ENCODE data around the gene DOCK9. TPM values are rescaled to one million over a fixed set of nuclear protein-coding genes. Genes with fewer than 3 reads are reported as not detected.

The DOCK9 gene
- polyA plus RNA-seq, 1 donor (not counting 4 experiments of a cell fraction or from before 2014, with no cell fraction given), result 110 TPM

GRCh38 chr13:99013951-99014350 lies 36.1 kb upstream of the DOCK9 start:
- H3K27me3 ChIP-seq (ENCODE audit: control insufficient read depth, extremely low read depth, insufficient read depth, low read length), result no peaks in the 10 kb centered on the region
- DNase-seq (ENCODE audit: low read depth, low spot score), result no peak
- H3K9me1 ChIP-seq (ENCODE audit: control insufficient read depth, extremely low read depth, insufficient read depth, low read length), result no peaks in the 10 kb centered on the region
- no peaks in the 10 kb centered on the region for H3K36me3 ChIP-seq (ENCODE audit: control insufficient read depth in 2 of 2, extremely low read depth in 1 of 2, insufficient read depth in 2 of 2, low read length in 2 of 2)
- H2AFZ ChIP-seq (ENCODE audit: control insufficient read depth, low read length), result no peak overlapping the region
- peak; percentile 83 for FAIRE-seq
- H3K79me2 ChIP-seq (ENCODE audit: control insufficient read depth, insufficient read depth, low read length), result peaks cover 37% of the 10 kb centered on the region
- dilution Hi-C loops (cut with MboI; ENCODE audit: extremely low pct_ligation_motif_present, low sequenced_read_pairs), result no loop called here
- no peak overlapping the region for H3K27ac ChIP-seq (ENCODE audit: control insufficient read depth, insufficient read depth, low read length)
- H3K9me3 ChIP-seq (ENCODE audit: control insufficient read depth, low read depth, low read length), result no peaks in the 10 kb centered on the region
- no peak overlapping the region for H3K4me3 ChIP-seq (ENCODE audit: control insufficient read depth in 2 of 3, extremely low read depth in 1 of 3, insufficient read depth in 2 of 3, low read depth in 1 of 3, low read length in 3 of 3)
- TF ChIP-seq CTCF (optimal IDR thresholded peaks at IDR 0.05 in 1 of 3, IDR thresholded peaks at IDR 0.05 in 1 of 3, conservative IDR thresholded peaks at IDR 0.05 in 1 of 3; ENCODE audit: extremely low read depth in 1 of 3, insufficient read depth in 2 of 3, low read length in 3 of 3), result no peak
- TF ChIP-seq EZH2 (IDR thresholded peaks at IDR 0.05; ENCODE audit: low read length), result no peak
- no peaks in the 10 kb centered on the region for H4K20me1 ChIP-seq (ENCODE audit: control insufficient read depth, extremely low read depth, insufficient read depth, low read length)
- peak overlapping the region; percentile 25 for H3K4me2 ChIP-seq (ENCODE audit: control insufficient read depth, extremely low read depth, insufficient read depth, low read depth, low read length)
- peaks cover 50% of the 10 kb centered on the region for H3K4me1 ChIP-seq (ENCODE audit: control insufficient read depth, extremely low read depth, insufficient read depth, low read length)
- no peak overlapping the region for H3K9ac ChIP-seq (ENCODE audit: control insufficient read depth, extremely low read depth, insufficient read depth, low read length)

- FAIRE-seq (peak; percentile 76), DNase-seq (ENCODE audit: low read depth, low spot score) (no peak)
- no peak overlapping the region for H3K27ac ChIP-seq (ENCODE audit: control insufficient read depth, insufficient read depth, low read length)
- no peak overlapping the region for H3K4me2 ChIP-seq (ENCODE audit: control insufficient read depth, extremely low read depth, insufficient read depth, low read depth, low read length)
- H3K9me3 ChIP-seq (ENCODE audit: control insufficient read depth, low read depth, low read length), result no peaks in the 10 kb centered on the region
- no peak overlapping the region for H2AFZ ChIP-seq (ENCODE audit: control insufficient read depth, low read length)
- H3K4me3 ChIP-seq (ENCODE audit: control insufficient read depth in 2 of 3, extremely low read depth in 1 of 3, insufficient read depth in 2 of 3, low read depth in 1 of 3, low read length in 3 of 3), result no peak overlapping the region
- H3K79me2 ChIP-seq (ENCODE audit: control insufficient read depth, insufficient read depth, low read length), result peaks cover 45% of the 10 kb centered on the region
- H3K36me3 ChIP-seq (ENCODE audit: control insufficient read depth in 2 of 2, extremely low read depth in 1 of 2, insufficient read depth in 2 of 2, low read length in 2 of 2), result no peaks in the 10 kb centered on the region
- no peaks in the 10 kb centered on the region for H4K20me1 ChIP-seq (ENCODE audit: control insufficient read depth, extremely low read depth, insufficient read depth, low read length)
- no peak overlapping the region for H3K9ac ChIP-seq (ENCODE audit: control insufficient read depth, extremely low read depth, insufficient read depth, low read length)
- dilution Hi-C loops (cut with MboI; ENCODE audit: extremely low pct_ligation_motif_present, low sequenced_read_pairs), result no loop called here
- H3K27me3 ChIP-seq (ENCODE audit: control insufficient read depth, extremely low read depth, insufficient read depth, low read length), result no peaks in the 10 kb centered on the region
- H3K9me1 ChIP-seq (ENCODE audit: control insufficient read depth, extremely low read depth, insufficient read depth, low read length), result no peaks in the 10 kb centered on the region
- TF ChIP-seq EZH2 (IDR thresholded peaks at IDR 0.05; ENCODE audit: low read length) (no peak), CTCF (optimal IDR thresholded peaks at IDR 0.05 in 1 of 3, IDR thresholded peaks at IDR 0.05 in 1 of 3, conservative IDR thresholded peaks at IDR 0.05 in 1 of 3; ENCODE audit: extremely low read depth in 1 of 3, insufficient read depth in 2 of 3, low read length in 3 of 3) (no peak)
- H3K4me1 ChIP-seq (ENCODE audit: control insufficient read depth, extremely low read depth, insufficient read depth, low read length), result peaks cover 44% of the 10 kb centered on the region
Measured at GRCh38 chr13:99012539-99012938, 34.7 kb upstream of the DOCK9 start.

Data from keratinocyte (primary cell).